Epithelial cell of esophagus (primary cell): ENCODE results near the gene TINAGL1.
"Not testable (repeated sequence)": the region's sequence is repeated elsewhere in the genome, so short reads cannot be mapped to it uniquely, and the experiment has no call there.

Source experiments
- DNase-seq: peaks from one replicate; pipeline ENCODE4 v3.0.0; 2010; ENCODE audit warnings: low read depth
- H3K4me3 ChIP-seq: 2 replicates; pipeline ENCODE4 v1.5.1; 2011; ENCODE audit warnings: mild to moderate bottlenecking, low read length, control low read depth
- TF ChIP-seq, protein P1 (sequence below): IDR thresholded peaks from 2 replicates; pipeline ENCODE4 v1.5.1; 2011; ENCODE audit warnings: low read depth, mild to moderate bottlenecking, low read length, control low read depth, inconsistent platforms; ENCODE audit not compliant: insufficient read depth; ENCODE audit errors: missing control alignments

TINAGL1 gene

DNA sequence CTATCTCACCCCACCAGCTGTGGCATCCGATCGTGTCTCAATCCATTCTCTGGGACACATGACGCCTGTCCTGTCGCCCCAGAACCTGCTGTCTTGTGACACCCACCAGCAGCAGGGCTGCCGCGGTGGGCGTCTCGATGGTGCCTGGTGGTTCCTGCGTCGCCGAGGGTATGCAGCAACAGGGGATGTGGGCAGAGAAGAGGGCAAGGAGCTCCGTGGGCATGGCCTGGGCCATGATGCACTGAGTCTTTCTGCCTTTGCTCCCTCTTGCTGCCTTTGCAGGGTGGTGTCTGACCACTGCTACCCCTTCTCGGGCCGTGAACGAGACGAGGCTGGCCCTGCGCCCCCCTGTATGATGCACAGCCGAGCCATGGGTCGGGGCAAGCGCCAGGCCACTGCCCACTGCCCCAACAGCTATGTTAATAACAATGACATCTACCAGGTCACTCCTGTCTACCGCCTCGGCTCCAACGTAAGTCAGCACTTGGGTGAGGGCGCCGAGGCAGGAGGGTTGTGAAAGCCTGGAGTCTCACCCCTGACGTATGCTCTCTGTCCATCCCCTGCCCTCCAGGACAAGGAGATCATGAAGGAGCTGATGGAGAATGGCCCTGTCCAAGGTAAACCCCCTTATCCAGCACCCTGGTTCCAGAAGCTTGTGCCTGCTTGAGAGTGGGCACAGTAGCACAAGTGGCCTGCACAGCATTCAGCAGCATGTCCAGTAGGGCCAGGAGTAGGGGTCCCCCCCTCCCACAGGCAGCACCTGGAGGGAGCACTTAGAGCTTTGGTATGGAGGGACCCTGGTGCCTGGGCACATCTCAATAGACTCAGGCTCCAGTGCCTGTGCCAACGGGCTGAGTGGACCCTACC, 8.8 kb downstream of the TINAGL1 start:
- no peak for DNase-seq
- TF ChIP-seq, protein P1, sequence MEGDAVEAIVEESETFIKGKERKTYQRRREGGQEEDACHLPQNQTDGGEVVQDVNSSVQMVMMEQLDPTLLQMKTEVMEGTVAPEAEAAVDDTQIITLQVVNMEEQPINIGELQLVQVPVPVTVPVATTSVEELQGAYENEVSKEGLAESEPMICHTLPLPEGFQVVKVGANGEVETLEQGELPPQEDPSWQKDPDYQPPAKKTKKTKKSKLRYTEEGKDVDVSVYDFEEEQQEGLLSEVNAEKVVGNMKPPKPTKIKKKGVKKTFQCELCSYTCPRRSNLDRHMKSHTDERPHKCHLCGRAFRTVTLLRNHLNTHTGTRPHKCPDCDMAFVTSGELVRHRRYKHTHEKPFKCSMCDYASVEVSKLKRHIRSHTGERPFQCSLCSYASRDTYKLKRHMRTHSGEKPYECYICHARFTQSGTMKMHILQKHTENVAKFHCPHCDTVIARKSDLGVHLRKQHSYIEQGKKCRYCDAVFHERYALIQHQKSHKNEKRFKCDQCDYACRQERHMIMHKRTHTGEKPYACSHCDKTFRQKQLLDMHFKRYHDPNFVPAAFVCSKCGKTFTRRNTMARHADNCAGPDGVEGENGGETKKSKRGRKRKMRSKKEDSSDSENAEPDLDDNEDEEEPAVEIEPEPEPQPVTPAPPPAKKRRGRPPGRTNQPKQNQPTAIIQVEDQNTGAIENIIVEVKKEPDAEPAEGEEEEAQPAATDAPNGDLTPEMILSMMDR: no peak
- H3K4me3 ChIP-seq: no peak overlapping the region

DNA sequence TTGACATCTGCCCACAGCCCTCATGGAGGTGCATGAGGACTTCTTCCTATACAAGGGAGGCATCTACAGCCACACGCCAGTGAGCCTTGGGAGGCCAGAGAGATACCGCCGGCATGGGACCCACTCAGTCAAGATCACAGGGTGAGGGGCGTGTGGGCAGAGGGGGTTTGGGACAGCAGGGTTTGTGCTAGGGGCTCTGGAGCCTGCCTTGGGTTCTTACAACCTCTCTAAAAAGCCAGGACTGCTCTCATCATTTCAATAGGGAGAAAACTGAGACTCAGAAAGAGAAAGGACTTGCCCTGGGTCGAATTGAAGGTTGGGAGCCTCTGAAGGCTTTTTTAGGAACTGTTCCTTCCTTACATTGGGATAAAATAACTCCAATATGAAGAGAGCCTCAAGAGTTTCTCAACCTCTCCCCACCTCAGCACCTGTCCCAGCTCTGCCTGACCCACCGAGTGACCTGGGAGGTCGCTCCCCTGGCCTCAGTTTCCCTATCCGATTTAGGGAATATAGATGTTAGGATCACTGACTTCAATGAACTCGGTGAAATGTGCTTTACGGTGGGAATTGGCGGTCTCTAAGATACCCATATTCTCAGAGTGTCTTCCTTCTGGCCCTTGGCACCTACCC, 9.5 kb downstream of the TINAGL1 start:
- TF ChIP-seq, protein P1: no peak
- no peak for DNase-seq
- no peak overlapping the region for H3K4me3 ChIP-seq

DNA sequence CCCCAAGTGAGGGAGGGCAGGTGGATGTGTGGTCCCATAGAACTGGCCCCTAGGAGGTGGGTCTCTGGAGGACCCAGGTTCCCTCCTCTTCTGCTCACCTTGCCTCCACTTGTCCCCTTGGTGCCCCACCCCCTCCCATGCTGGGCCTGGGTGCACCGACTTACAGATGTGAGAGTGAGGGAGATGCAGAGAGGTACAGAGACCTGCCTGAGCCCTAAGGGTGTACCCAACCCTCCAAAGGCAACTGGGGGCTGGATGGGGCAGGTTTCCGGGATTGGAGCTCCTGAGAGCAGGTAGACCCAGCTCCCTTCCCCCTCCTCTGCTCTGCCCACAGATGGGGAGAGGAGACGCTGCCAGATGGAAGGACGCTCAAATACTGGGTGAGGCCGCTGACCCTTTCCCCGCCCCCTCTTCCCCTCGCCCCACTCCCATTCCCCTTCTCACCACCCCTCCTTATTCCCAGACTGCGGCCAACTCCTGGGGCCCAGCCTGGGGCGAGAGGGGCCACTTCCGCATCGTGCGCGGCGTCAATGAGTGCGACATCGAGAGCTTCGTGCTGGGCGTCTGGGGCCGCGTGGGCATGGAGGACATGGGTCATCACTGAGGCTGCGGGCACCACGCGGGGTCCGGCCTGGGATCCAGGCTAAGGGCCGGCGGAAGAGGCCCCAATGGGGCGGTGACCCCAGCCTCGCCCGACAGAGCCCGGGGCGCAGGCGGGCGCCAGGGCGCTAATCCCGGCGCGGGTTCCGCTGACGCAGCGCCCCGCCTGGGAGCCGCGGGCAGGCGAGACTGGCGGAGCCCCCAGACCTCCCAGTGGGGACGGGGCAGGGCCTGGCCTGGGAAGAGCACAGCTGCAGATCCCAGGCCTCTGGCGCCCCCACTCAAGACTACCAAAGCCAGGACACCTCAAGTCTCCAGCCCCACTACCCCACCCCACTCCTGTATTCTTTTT, 10.3 kb downstream of the TINAGL1 start:
- TF ChIP-seq, protein P1: no peak
- no peak overlapping the region for H3K4me3 ChIP-seq
- no peak for DNase-seq

DNA sequence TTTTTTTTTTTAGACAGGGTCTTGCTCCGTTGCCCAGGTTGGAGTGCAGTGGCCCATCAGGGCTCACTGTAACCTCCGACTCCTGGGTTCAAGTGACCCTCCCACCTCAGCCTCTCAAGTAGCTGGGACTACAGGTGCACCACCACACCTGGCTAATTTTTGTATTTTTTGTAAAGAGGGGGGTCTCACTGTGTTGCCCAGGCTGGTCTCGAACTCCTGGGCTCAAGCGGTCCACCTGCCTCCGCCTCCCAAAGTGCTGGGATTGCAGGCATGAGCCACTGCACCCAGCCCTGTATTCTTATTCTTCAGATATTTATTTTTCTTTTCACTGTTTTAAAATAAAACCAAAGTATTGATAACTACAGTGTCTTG, 11.0 kb downstream of the TINAGL1 start:
- H3K4me3 ChIP-seq, DNase-seq: not testable (repeated sequence)

DNA sequence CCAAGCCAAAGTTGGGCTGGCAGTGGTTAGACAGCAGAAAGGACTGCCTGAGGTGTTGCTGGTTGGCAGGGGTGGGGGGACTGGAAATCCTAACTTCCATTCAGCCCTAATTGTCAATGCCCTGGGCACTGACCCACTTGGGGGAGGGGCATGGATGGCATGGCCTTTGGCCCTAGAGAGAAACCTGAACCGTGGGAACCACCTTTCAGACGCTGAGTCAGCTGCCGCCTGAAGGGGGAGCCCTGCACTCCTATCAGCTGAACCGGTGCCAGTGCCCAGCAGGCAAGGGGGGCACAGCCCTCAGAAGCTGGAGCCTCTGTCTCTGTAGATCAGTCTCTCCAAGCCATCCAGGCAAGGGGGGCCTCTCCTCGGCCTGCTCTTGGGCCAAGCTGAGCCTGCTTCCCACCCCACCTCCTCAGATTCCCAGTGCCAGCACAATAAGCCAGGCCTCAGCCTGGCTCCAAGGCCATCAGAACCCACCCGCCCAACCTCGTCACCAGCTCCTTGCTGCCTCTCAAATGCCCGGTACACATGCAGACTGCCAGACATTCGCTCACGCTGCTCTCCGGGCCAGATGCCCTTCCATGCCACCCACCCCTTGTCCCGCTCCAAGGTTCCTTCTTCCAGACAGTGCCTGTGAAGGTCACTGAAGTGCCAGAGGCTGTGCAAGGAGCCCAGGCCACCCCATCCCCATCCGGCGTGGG, 11.6 kb downstream of the TINAGL1 start:
- peak; percentile 64 for DNase-seq
- TF ChIP-seq, protein P1: peak; percentile 77
- H3K4me3 ChIP-seq: no peak overlapping the region

DNA sequence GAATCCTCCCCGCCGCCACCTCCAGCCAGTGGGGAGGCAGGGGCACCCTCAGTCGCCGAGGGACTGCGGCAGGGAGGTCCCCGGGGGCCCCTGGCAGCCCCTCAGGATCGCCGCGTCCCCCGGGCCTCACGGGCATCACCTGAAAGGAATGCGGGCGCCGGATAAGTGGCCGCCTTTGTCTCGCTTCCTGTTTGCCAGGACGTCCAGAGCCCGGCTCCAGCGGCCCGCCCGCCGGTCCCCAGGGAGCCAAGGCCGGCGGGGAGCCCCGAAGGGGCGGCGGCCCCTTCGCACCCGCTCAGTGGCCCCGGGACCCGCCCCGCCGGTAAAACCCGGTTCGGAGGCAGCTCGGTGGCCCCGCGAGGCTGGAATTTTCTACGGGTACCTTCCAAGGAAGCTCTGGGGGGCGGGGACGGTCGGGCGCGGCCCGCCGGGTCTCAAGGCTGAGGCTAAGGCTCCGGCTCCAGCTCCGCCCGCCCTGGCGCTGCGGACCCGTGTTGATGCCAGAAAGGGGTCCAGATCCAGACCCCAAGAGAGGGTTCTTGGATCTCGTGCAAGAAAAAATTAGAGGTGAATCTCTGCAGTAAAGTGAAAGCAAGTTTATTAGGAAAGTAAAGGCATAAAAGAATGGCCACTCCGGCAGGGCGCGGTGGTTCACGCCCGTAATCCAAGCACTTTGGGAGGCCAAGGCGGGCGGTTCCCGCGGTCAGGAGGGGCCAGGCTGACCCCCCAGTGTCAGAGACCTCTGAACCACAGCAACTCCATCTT, 12.6 kb downstream of the TINAGL1 start:
- TF ChIP-seq, protein P1: no peak
- peak overlapping the region; percentile 20 for H3K4me3 ChIP-seq
- DNase-seq: no peak
